Breast epithelium (tissue), 4 donors: ENCODE measurements around the gene UBE2M. TPM values are rescaled to one million over a fixed set of nuclear protein-coding genes. Genes with fewer than 3 reads are reported as not detected.

Experiments
- DNase-seq, 2 donors: peaks; one replicate each; pipeline ENCODE4 v3.0.0-alpha.2; 2019; ENCODE audit warnings: low spot score in 2 of 2
- H3K27ac ChIP-seq, 2 donors: fragments of 200-600 bp; sonication (generic) in 1 of 2; one replicate each; pipeline ENCODE4 v1.5.1; 2016 to 2019; ENCODE audit warnings: mild to moderate bottlenecking in 1 of 2
- H3K27me3 ChIP-seq, 2 donors: fragments of 200-600 bp; sonication (generic) in 1 of 2; one replicate each; pipeline versions ENCODE4 v1.5.1 to v1.6.0; 2017 to 2019; ENCODE audit warnings: control low read depth in 1 of 2, mild to moderate bottlenecking in 1 of 2
- H3K36me3 ChIP-seq: fragments of 200-600 bp; one replicate; pipeline ENCODE4 v1.5.1; 2019
- H3K4me1 ChIP-seq, 2 donors: fragments of 200-600 bp; sonication (generic); one replicate each; pipeline ENCODE4 v1.5.1; 2016 to 2019; ENCODE audit warnings: control low read depth in 1 of 2
- H3K4me3 ChIP-seq, 3 donors: fragments of 200-600 bp; sonication (generic); 1 replicate in 2 of 3; 2 replicates in 1 of 3; pipeline ENCODE4 v1.5.1; 2016 to 2019; ENCODE audit warnings: mild to moderate bottlenecking in 3 of 3, moderate library complexity in 2 of 3
- H3K9me3 ChIP-seq, 2 donors: fragments of 200-600 bp; sonication (generic) in 1 of 2; one replicate each; pipeline ENCODE4 v1.5.1; 2016 to 2019; ENCODE audit warnings: control low read depth in 1 of 2
- CTCF ChIP-seq, 3 donors: fragments of 450-650 bp; IDR thresholded peaks; one replicate each; pipeline ENCODE4 v1.5.1; 2016 to 2017; ENCODE audit warnings: antibody characterized with exemption in 3 of 3, mild to moderate bottlenecking in 3 of 3, moderate library complexity in 3 of 3
- POLR2A ChIP-seq: fragments of 450-650 bp; IDR thresholded peaks from one replicate; pipeline ENCODE4 v1.6.1; 2016; ENCODE audit warnings: antibody characterized with exemption, mild to moderate bottlenecking, moderate library complexity
- POLR2AphosphoS5 ChIP-seq, 3 donors: sonication (generic); formaldehyde crosslinking; IDR thresholded peaks; one replicate each; pipeline ENCODE4 v1.6.1; 2017; ENCODE audit warnings: antibody characterized with exemption in 3 of 3
- intact Hi-C: fragments of 100-400 bp; cut with DNase I; formaldehyde crosslinking; loops from one replicate; pipeline ENCODE4 v1.15.1; 2023; ENCODE audit warnings: low total_unique reads
- total RNA-seq, 3 donors: library from RNA; depleted of rRNA; stranded (reverse); fragments of >200 nt; gene quantifications; one replicate each; pipeline ENCODE4 v1.1.0, GENCODE V29; 2016

The UBE2M gene
- total RNA-seq, 3 donors from 2014 or later: 19.0 to 21.3 (median 19.3) TPM

- peaks cover 10 to 25% of the 10 kb centered on the region in 2 donors for H3K4me1 ChIP-seq
- intact Hi-C loops: no loop called here
Measured at GRCh38 chr19:58555369-58555885, 3.0 kb downstream of the UBE2M start.

GRCh38 chr19:58554494-58555368 lies 3.7 kb downstream of the UBE2M start, which contains the start of gene CHMP2A:
Gene CHMP2A (minus strand): TSS chr19:58555105. CDS start chr19:58554212, 893 bp downstream.
- peaks cover 6% of the 10 kb centered on the region for H3K36me3 ChIP-seq
- intact Hi-C loops: no loop called here
- H3K4me3 ChIP-seq: peak within 1 kb of the TSS; percentile 62 to 97 (median 81)
- H3K9me3 ChIP-seq: no peaks in the 10 kb centered on the region
- peaks cover 6 to 20% of the 10 kb centered on the region in 2 donors for H3K4me1 ChIP-seq
- H3K27ac ChIP-seq: peak within 1 kb of the TSS; percentile 99 to 100
- no peaks in the 10 kb centered on the region for H3K27me3 ChIP-seq
- peak; percentile 92 to 95 (median 94) for TF ChIP-seq POLR2AphosphoS5 (IDR thresholded peaks at IDR 0.05)
- TF ChIP-seq CTCF (IDR thresholded peaks at IDR 0.05): no peak
- TF ChIP-seq POLR2A: peak; percentile 88
- DNase-seq: peak; percentile 98 to 99

More at GRCh38 chr19:58555369-58555885, 3.0 kb downstream of the UBE2M start:
- Histone ChIP-seq H3K9me3 (no peaks in the 10 kb centered on the region), H3K27ac (peak overlapping the region; percentile 99 to 100), H3K4me3 (peak overlapping the region; percentile 62 to 97 (median 81)), H3K27me3 (no peaks in the 10 kb centered on the region), H3K36me3 (no peaks in the 10 kb centered on the region)
- no peak for DNase-seq
- TF ChIP-seq CTCF (IDR thresholded peaks at IDR 0.05) (no peak), POLR2AphosphoS5 (IDR thresholded peaks at IDR 0.05) (no peak), POLR2A (no peak)

- H3K9me3 ChIP-seq: no peaks in the 10 kb centered on the region
- TF ChIP-seq POLR2AphosphoS5 (IDR thresholded peaks at IDR 0.05) (no peak), POLR2A (no peak), CTCF (IDR thresholded peaks at IDR 0.05) (no peak)
- H3K4me1 ChIP-seq: peaks cover 4 to 20% of the 10 kb centered on the region in 2 donors
- H3K27me3 ChIP-seq: no peaks in the 10 kb centered on the region
- H3K4me3 ChIP-seq: peak overlapping the region; percentile 62 to 97 (median 81)
- peak overlapping the region; percentile 99 to 100 for H3K27ac ChIP-seq
- H3K36me3 ChIP-seq: peaks cover 8% of the 10 kb centered on the region
- intact Hi-C loops: no loop called here
- DNase-seq: no peak
Measured at GRCh38 chr19:58553799-58554493, 4.5 kb downstream of the UBE2M start.

GRCh38 chr19:58552655-58553054 lies 5.8 kb downstream of the UBE2M start:
- Histone ChIP-seq H3K9me3 (no peaks in the 10 kb centered on the region), H3K4me3 (no peak overlapping the region), H3K27me3 (no peaks in the 10 kb centered on the region), H3K36me3 (peaks cover 19% of the 10 kb centered on the region), H3K27ac (no peak overlapping the region), H3K4me1 (peaks cover 4 to 20% of the 10 kb centered on the region in 2 donors)
- no peak for TF ChIP-seq CTCF (IDR thresholded peaks at IDR 0.05)
- TF ChIP-seq POLR2A: no peak
- no peak for TF ChIP-seq POLR2AphosphoS5 (IDR thresholded peaks at IDR 0.05)
- intact Hi-C loops: no loop called here
- DNase-seq: no peak
